Breast epithelium (tissue), 3 donors: ENCODE measurements around the gene UBL3.

Experiments used
- POLR2AphosphoS5 ChIP-seq, 3 donors: sonication (generic); formaldehyde crosslinking; IDR thresholded peaks; one replicate each; pipeline ENCODE4 v1.6.1; 2017; ENCODE audit warnings: antibody characterized with exemption in 3 of 3
- TF ChIP-seq, protein P1 (sequence below), 3 donors: fragments of 450-650 bp; IDR thresholded peaks; one replicate each; pipeline ENCODE4 v1.5.1; 2016 to 2017; ENCODE audit warnings: antibody characterized with exemption in 3 of 3, mild to moderate bottlenecking in 3 of 3, moderate library complexity in 3 of 3

DNA sequence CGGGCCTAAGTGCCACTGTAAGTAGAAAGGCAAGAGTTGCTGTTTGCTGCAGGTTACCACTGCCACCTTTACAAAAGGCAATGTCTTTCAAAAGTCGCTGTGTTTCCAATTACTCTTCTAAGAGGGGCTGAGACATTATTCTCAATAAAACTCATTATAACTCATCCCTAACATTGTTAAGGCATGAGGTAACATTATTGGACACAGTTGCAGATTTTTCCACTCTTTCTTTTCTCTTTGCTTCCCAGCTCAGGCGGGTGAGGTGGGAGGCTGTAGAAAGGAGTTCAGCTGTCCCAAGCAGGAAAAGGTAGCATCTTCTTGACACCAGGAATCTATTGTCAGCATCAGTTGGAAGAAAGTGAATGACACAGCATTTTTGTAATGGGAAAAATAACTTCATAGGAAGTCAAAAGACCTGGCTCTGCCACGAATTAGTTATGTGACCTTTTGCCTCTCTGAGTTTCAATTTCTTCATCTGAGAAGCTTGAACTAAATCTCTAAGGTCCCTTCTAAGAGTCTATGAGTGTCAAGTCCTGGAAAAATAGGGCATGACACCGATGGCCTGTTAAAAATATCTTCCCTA lies 2.1 kb upstream of the UBL3 start:
- TF ChIP-seq, protein P1, sequence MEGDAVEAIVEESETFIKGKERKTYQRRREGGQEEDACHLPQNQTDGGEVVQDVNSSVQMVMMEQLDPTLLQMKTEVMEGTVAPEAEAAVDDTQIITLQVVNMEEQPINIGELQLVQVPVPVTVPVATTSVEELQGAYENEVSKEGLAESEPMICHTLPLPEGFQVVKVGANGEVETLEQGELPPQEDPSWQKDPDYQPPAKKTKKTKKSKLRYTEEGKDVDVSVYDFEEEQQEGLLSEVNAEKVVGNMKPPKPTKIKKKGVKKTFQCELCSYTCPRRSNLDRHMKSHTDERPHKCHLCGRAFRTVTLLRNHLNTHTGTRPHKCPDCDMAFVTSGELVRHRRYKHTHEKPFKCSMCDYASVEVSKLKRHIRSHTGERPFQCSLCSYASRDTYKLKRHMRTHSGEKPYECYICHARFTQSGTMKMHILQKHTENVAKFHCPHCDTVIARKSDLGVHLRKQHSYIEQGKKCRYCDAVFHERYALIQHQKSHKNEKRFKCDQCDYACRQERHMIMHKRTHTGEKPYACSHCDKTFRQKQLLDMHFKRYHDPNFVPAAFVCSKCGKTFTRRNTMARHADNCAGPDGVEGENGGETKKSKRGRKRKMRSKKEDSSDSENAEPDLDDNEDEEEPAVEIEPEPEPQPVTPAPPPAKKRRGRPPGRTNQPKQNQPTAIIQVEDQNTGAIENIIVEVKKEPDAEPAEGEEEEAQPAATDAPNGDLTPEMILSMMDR (IDR thresholded peaks at IDR 0.05) = no peak
- TF ChIP-seq POLR2AphosphoS5 (IDR thresholded peaks at IDR 0.05) = no peak
